K562 (cell line): Measurements from ENCODE around the gene EFHD2. TPM values are rescaled to one million over a fixed set of nuclear protein-coding genes. Genes with fewer than 3 reads are reported as not detected.

Experiments
- C11orf30 ChIP-seq: fragments of 450-650 bp; IDR thresholded peaks from 2 replicates; pipeline ENCODE4 v1.6.1; 2016; ENCODE audit warnings: low read depth, mild to moderate bottlenecking
- CBX8 ChIP-seq: fragments of 200-600 bp; sonication (generic); IDR thresholded peaks from 2 replicates; pipeline ENCODE4 v1.6.1; 2012; ENCODE audit warnings: borderline replicate concordance, mixed run types, low read depth, mild to moderate bottlenecking, moderate library complexity, mixed read lengths, low read length, control low read depth, inconsistent platforms; ENCODE audit not compliant: poor library complexity, severe bottlenecking; ENCODE audit errors: extremely low read depth
- DDX20 ChIP-seq: fragments of 450-650 bp; IDR thresholded peaks from 2 replicates; pipeline ENCODE4 v1.6.1; 2016; ENCODE audit warnings: missing genetic modification characterization, low read depth, mild to moderate bottlenecking, missing compliant biosample characterization, moderate library complexity
- HDGF ChIP-seq: fragments of 450-650 bp; IDR thresholded peaks from 2 replicates; pipeline ENCODE4 v1.6.1; 2016
- MCM5 ChIP-seq: fragments of 450-650 bp; IDR thresholded peaks from 2 replicates; pipeline ENCODE4 v1.6.1; 2016; ENCODE audit warnings: low read depth
- PBX2 ChIP-seq, 2 experiments: IDR thresholded peaks in 1 of 2; conservative IDR thresholded peaks in 1 of 2; 2 replicates each; pipeline ENCODE4 v1.6.1; 2016; ENCODE audit warnings: low read depth in 2 of 2, mild to moderate bottlenecking in 1 of 2, missing compliant biosample characterization in 1 of 2, missing genetic modification characterization in 1 of 2, moderate library complexity in 1 of 2
- TAF15 ChIP-seq: fragments of 200-400 bp; formaldehyde crosslinking; IDR thresholded peaks from 2 replicates; pipeline ENCODE4 v1.6.1; 2017; ENCODE audit warnings: mild to moderate bottlenecking, low read depth, low read length, moderate library complexity
- TRIM24 ChIP-seq, 2 experiments: fragments of 450-650 bp; IDR thresholded peaks; 2 replicates each; pipeline ENCODE4 v1.6.1; 2016
- ZBTB7A ChIP-seq: IDR thresholded peaks from 2 replicates; pipeline ENCODE4 v1.6.1; 2011; ENCODE audit warnings: low read depth, mild to moderate bottlenecking, low read length, moderate library complexity, borderline replicate concordance; ENCODE audit not compliant: control insufficient read depth
- ZFP1 ChIP-seq: fragments of 450-650 bp; formaldehyde crosslinking; IDR thresholded peaks from 2 replicates; pipeline ENCODE4 v1.4.0; 2020; ENCODE audit warnings: mild to moderate bottlenecking, mixed read lengths
- ZNF384 ChIP-seq: IDR thresholded peaks from 2 replicates; pipeline ENCODE4 v1.6.1; 2012; ENCODE audit warnings: low read depth, low read length, improper control_type of control experiment
- ZNF780A ChIP-seq: fragments of 250-450 bp; sonication (Bioruptor Pico); IDR thresholded peaks from 2 replicates; pipeline ENCODE4 v1.5.0; 2021; ENCODE audit warnings: mild to moderate bottlenecking
- polyA plus RNA-seq, 8 experiments: library from polyadenylated mRNA; depleted of rRNA in 4 of 8; stranded (reverse) in 5 of 8; unstranded in 3 of 8; fragments of >200 nt; fragmentation: Nextera tagmentation in 2 of 8; fragmentation: Illumina TruSeq in 1 of 8; extraction: Ambion mirVana in 2 of 8; extraction: Trizol in 1 of 8; gene quantifications; 2 replicates each; pipeline versions ENCODE4 v1.2.1 to v1.2.3, GENCODE V29; 2011 to 2014; ENCODE audit warnings: inconsistent platforms in 1 of 8, missing spikeins in 1 of 8
- total RNA-seq, 7 experiments: library from RNA; depleted of rRNA in 6 of 7; stranded (reverse); fragments of >200 nt in 6 of 7; fragmentation: Illumina TruSeq in 2 of 7; extraction: Trizol in 2 of 7; gene quantifications; 2 replicates each; pipeline versions ENCODE4 v1.2.1 to v1.2.3, GENCODE V29; 2011 to 2021; ENCODE audit warnings: low replicate concordance in 1 of 7
- TF ChIP-seq, protein P1 (sequence below): fragments of 200-800 bp; sonication (Bioruptor generic); IDR thresholded peaks from 2 replicates; pipeline ENCODE4 v1.6.1; 2017; ENCODE audit warnings: missing genetic modification characterization, missing compliant biosample characterization
- TF ChIP-seq, protein P2 (sequence below): sonication (generic); formaldehyde crosslinking; IDR thresholded peaks from 2 replicates; pipeline ENCODE4 v1.8.0; 2022; ENCODE audit warnings: mild to moderate bottlenecking, low read depth, missing genetic modification reagents
- TF ChIP-seq, protein P3 (sequence below): fragments of 150-350 bp; conservative IDR thresholded peaks from 2 replicates; pipeline ENCODE4 v1.6.1; 2014; ENCODE audit warnings: low read length
- TF ChIP-seq, protein P4 (sequence below), 2 experiments: fragments of 450-650 bp in 1 of 2; sonication (generic) in 1 of 2; formaldehyde crosslinking in 1 of 2; IDR thresholded peaks in 1 of 2; conservative IDR thresholded peaks in 1 of 2; 2 replicates each; pipeline versions ENCODE4 v1.6.1 to v1.8.1; 2016 to 2023; ENCODE audit warnings: mild to moderate bottlenecking in 2 of 2, moderate library complexity in 2 of 2, inconsistent platforms in 1 of 2, missing genetic modification reagents in 1 of 2
- TF ChIP-seq, protein P5 (sequence below), 2 experiments: fragments of 450-650 bp in 1 of 2; sonication (generic) in 1 of 2; formaldehyde crosslinking; conservative IDR thresholded peaks; 2 replicates each; pipeline versions ENCODE4 v1.4.0 to v1.8.1; 2020 to 2022; ENCODE audit warnings: mild to moderate bottlenecking in 1 of 2, missing genetic modification reagents in 1 of 2

EFHD2 gene
- total and polyA plus RNA-seq, 9 of the 15 experiments (the other 6 are each of a cell fraction or from before 2014, with no cell fraction given), result 1.7 to 73.5 (median 25.2) TPM

DNA sequence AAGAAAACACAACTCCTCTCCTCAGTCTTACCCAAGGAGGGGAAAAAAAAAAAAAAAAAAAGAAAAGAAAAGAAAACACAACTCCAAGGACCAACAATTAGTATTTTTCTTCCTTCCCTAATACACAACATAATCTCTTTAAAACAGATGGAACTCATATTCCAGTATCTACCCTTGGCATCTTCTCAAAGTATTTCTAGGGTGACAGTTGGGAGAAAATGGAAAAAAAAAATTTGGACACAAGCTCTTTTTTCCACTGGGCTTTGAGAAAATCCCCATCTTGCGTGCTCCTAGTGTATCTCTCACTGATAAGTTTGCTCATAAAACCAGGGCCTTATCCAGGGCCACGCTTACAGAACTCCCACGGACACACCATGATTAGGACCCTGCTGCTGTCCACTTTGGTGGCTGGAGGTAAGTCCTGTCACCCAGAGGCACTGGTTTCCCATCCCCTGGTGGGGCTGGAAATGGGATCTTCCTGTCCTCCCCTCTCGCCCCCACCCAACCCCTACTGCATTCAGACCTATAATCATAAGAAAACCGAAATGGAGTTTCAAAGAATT, 66.1 kb downstream of the EFHD2 start, which contains the start of gene CELA2B (continued):
- TF ChIP-seq, protein P1, sequence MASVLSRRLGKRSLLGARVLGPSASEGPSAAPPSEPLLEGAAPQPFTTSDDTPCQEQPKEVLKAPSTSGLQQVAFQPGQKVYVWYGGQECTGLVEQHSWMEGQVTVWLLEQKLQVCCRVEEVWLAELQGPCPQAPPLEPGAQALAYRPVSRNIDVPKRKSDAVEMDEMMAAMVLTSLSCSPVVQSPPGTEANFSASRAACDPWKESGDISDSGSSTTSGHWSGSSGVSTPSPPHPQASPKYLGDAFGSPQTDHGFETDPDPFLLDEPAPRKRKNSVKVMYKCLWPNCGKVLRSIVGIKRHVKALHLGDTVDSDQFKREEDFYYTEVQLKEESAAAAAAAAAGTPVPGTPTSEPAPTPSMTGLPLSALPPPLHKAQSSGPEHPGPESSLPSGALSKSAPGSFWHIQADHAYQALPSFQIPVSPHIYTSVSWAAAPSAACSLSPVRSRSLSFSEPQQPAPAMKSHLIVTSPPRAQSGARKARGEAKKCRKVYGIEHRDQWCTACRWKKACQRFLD (CRISPR knock-in tag), result no peak
- TF ChIP-seq TAF15 (no peak), ZNF780A (CRISPR knock-in tag) (no peak), HDGF (no peak), ZFP1 (CRISPR knock-in tag) (no peak), ZBTB7A (no peak), CBX8 (no peak), DDX20 (tag) (no peak), PBX2 (CRISPR knock-in tag; IDR thresholded peaks at IDR 0.05; ENCODE audit: low read depth) (no peak), PBX2 (tag; conservative IDR thresholded peaks at IDR 0.05; ENCODE audit: low read depth) (no peak), MCM5 (no peak), C11orf30 (no peak), ZNF384 (peak; percentile 41; the same call in 1 of the 2 replicates), TRIM24 (IDR thresholded peaks at IDR 0.05) (no peak)
- TF ChIP-seq, protein P2, sequence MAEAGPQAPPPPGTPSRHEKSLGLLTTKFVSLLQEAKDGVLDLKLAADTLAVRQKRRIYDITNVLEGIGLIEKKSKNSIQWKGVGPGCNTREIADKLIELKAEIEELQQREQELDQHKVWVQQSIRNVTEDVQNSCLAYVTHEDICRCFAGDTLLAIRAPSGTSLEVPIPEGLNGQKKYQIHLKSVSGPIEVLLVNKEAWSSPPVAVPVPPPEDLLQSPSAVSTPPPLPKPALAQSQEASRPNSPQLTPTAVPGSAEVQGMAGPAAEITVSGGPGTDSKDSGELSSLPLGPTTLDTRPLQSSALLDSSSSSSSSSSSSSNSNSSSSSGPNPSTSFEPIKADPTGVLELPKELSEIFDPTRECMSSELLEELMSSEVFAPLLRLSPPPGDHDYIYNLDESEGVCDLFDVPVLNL (CRISPR knock-in tag), result no peak
- TF ChIP-seq, protein P3, sequence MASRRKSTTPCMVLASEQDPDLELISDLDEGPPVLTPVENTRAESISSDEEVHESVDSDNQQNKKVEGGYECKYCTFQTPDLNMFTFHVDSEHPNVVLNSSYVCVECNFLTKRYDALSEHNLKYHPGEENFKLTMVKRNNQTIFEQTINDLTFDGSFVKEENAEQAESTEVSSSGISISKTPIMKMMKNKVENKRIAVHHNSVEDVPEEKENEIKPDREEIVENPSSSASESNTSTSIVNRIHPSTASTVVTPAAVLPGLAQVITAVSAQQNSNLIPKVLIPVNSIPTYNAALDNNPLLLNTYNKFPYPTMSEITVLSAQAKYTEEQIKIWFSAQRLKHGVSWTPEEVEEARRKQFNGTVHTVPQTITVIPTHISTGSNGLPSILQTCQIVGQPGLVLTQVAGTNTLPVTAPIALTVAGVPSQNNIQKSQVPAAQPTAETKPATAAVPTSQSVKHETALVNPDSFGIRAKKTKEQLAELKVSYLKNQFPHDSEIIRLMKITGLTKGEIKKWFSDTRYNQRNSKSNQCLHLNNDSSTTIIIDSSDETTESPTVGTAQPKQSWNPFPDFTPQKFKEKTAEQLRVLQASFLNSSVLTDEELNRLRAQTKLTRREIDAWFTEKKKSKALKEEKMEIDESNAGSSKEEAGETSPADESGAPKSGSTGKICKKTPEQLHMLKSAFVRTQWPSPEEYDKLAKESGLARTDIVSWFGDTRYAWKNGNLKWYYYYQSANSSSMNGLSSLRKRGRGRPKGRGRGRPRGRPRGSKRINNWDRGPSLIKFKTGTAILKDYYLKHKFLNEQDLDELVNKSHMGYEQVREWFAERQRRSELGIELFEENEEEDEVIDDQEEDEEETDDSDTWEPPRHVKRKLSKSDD, result no peak
- TF ChIP-seq, protein P4, sequence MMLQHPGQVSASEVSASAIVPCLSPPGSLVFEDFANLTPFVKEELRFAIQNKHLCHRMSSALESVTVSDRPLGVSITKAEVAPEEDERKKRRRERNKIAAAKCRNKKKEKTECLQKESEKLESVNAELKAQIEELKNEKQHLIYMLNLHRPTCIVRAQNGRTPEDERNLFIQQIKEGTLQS (IDR thresholded peaks at IDR 0.05), result no peak
- TF ChIP-seq, protein P4 (CRISPR knock-in tag; conservative IDR thresholded peaks at IDR 0.05), result no peak
- TF ChIP-seq, protein P5, sequence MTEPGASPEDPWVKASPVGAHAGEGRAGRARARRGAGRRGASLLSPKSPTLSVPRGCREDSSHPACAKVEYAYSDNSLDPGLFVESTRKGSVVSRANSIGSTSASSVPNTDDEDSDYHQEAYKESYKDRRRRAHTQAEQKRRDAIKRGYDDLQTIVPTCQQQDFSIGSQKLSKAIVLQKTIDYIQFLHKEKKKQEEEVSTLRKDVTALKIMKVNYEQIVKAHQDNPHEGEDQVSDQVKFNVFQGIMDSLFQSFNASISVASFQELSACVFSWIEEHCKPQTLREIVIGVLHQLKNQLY (CRISPR knock-in tag; conservative IDR thresholded peaks at IDR 0.05), result no peak
